Measurements from ENCODE around the gene C9orf72.

Gene C9orf72

GRCh38 chr9:27595733-27596132 is 22.5 kb upstream of the C9orf72 start:
- no peak for DNase-seq (ENCODE audit: low read depth)
- no peak for TF ChIP-seq CTCF (IDR thresholded peaks at IDR 0.05; ENCODE audit: insufficient read depth, low read depth, low read length, missing control alignments)
- no peak overlapping the region for H3K4me3 ChIP-seq (ENCODE audit: low read depth, low read length)

GRCh38 chr9:27591672-27592071 is 18.4 kb upstream of the C9orf72 start:
- no peak for TF ChIP-seq CTCF (IDR thresholded peaks at IDR 0.05; ENCODE audit: insufficient read depth, low read depth, low read length, missing control alignments)
- no peak for DNase-seq (ENCODE audit: low read depth)
- H3K4me3 ChIP-seq (ENCODE audit: low read depth, low read length) = no peak overlapping the region

- no peak for TF ChIP-seq CTCF (IDR thresholded peaks at IDR 0.05; ENCODE audit: insufficient read depth, low read depth, low read length, missing control alignments)
- no peak overlapping the region for H3K4me3 ChIP-seq (ENCODE audit: low read depth, low read length)
- DNase-seq (ENCODE audit: low read depth) = no peak
Observed at GRCh38 chr9:27591093-27591492, 17.8 kb upstream of the C9orf72 start.

- DNase-seq (ENCODE audit: low read depth) = no peak
- no peak for TF ChIP-seq CTCF (IDR thresholded peaks at IDR 0.05; ENCODE audit: insufficient read depth, low read depth, low read length, missing control alignments)
- H3K4me3 ChIP-seq (ENCODE audit: low read depth, low read length) = no peak overlapping the region
Observed at GRCh38 chr9:27590651-27591050, 17.4 kb upstream of the C9orf72 start.

- DNase-seq (ENCODE audit: low read depth) = no peak
- no peak for TF ChIP-seq CTCF (IDR thresholded peaks at IDR 0.05; ENCODE audit: insufficient read depth, low read depth, low read length, missing control alignments)
- H3K4me3 ChIP-seq (ENCODE audit: low read depth, low read length) = no peak overlapping the region
Observed at GRCh38 chr9:27589462-27589861, 16.2 kb upstream of the C9orf72 start.

GRCh38 chr9:27586304-27586703 is 13.0 kb upstream of the C9orf72 start:
- no peak for DNase-seq (ENCODE audit: low read depth)
- no peak for TF ChIP-seq CTCF (IDR thresholded peaks at IDR 0.05; ENCODE audit: insufficient read depth, low read depth, low read length, missing control alignments)
- H3K4me3 ChIP-seq (ENCODE audit: low read depth, low read length) = no peak overlapping the region

GRCh38 chr9:27584931-27585330 is 11.7 kb upstream of the C9orf72 start:
- TF ChIP-seq CTCF (IDR thresholded peaks at IDR 0.05; ENCODE audit: insufficient read depth, low read depth, low read length, missing control alignments) = no peak
- no peak for DNase-seq (ENCODE audit: low read depth)
- H3K4me3 ChIP-seq (ENCODE audit: low read depth, low read length) = no peak overlapping the region

Measured in GM12865 (cell line).